Activated CD8-positive, alpha-beta memory T cell treated with anti-CD3 and anti-CD28 coated beads for 48 hours (primary cell): Measurements from ENCODE around the gene MGAT5B.

ENCODE experiments used
- DNase-seq, 3 experiments: peaks; one replicate each; pipeline ENCODE4 v3.0.0-alpha.2; 2020; ENCODE audit warnings: low read depth in 2 of 3, low spot score in 2 of 3

MGAT5B gene

GRCh38 chr17:76879691-76880090 is 11.5 kb downstream of the MGAT5B start:
- no peak for DNase-seq

- no peak for DNase-seq
Observed at GRCh38 chr17:76880268-76880667, 12.1 kb downstream of the MGAT5B start.

- DNase-seq: no peak
Observed at GRCh38 chr17:76880971-76881370, 12.8 kb downstream of the MGAT5B start.

- no peak for DNase-seq
Observed at GRCh38 chr17:76881408-76881807, 13.2 kb downstream of the MGAT5B start.

- no peak for DNase-seq
Observed at GRCh38 chr17:76881966-76882365, 13.8 kb downstream of the MGAT5B start.

- DNase-seq: no peak
Observed at GRCh38 chr17:76883744-76884525, 15.7 kb downstream of the MGAT5B start.

GRCh38 chr17:76884995-76885893 is 17.0 kb downstream of the MGAT5B start:
- no peak for DNase-seq

- no peak for DNase-seq
Observed at GRCh38 chr17:76885894-76886290, 17.7 kb downstream of the MGAT5B start.

GRCh38 chr17:76886395-76886794 is 18.2 kb downstream of the MGAT5B start:
- DNase-seq: no peak

- no peak for DNase-seq
Observed at GRCh38 chr17:76887802-76888201, 19.6 kb downstream of the MGAT5B start.

- DNase-seq: no peak
Observed at GRCh38 chr17:76888661-76889060, 20.5 kb downstream of the MGAT5B start.

- no peak for DNase-seq
Observed at GRCh38 chr17:76889323-76889722, 21.1 kb downstream of the MGAT5B start.

- DNase-seq: no peak
Observed at GRCh38 chr17:76892329-76892728, 24.1 kb downstream of the MGAT5B start.

- DNase-seq: no peak
Observed at GRCh38 chr17:76893623-76894334, 25.6 kb downstream of the MGAT5B start.

GRCh38 chr17:76894842-76895241 is 26.6 kb downstream of the MGAT5B start:
- no peak for DNase-seq

GRCh38 chr17:76897023-76897422 is 28.8 kb downstream of the MGAT5B start:
- no peak for DNase-seq

GRCh38 chr17:76899414-76899813 is 31.2 kb downstream of the MGAT5B start:
- DNase-seq: no peak

- DNase-seq: no peak
Observed at GRCh38 chr17:76900723-76901122, 32.5 kb downstream of the MGAT5B start.

- DNase-seq: no peak
Observed at GRCh38 chr17:76901542-76902197, 33.5 kb downstream of the MGAT5B start.

GRCh38 chr17:76902476-76902875 is 34.3 kb downstream of the MGAT5B start:
- no peak for DNase-seq

- DNase-seq: no peak
Observed at GRCh38 chr17:76903631-76904030, 35.4 kb downstream of the MGAT5B start.
